Measurements from ENCODE around the gene TMTC2.

Gene TMTC2

GRCh38 chr12:82904219-82904790, 217.6 kb downstream of the TMTC2 start:
- DNase-seq (ENCODE audit: low read depth) = no peak
- H3K4me3 ChIP-seq (ENCODE audit: low read length) = no peak overlapping the region
- TF ChIP-seq, protein P1, sequence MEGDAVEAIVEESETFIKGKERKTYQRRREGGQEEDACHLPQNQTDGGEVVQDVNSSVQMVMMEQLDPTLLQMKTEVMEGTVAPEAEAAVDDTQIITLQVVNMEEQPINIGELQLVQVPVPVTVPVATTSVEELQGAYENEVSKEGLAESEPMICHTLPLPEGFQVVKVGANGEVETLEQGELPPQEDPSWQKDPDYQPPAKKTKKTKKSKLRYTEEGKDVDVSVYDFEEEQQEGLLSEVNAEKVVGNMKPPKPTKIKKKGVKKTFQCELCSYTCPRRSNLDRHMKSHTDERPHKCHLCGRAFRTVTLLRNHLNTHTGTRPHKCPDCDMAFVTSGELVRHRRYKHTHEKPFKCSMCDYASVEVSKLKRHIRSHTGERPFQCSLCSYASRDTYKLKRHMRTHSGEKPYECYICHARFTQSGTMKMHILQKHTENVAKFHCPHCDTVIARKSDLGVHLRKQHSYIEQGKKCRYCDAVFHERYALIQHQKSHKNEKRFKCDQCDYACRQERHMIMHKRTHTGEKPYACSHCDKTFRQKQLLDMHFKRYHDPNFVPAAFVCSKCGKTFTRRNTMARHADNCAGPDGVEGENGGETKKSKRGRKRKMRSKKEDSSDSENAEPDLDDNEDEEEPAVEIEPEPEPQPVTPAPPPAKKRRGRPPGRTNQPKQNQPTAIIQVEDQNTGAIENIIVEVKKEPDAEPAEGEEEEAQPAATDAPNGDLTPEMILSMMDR (conservative IDR thresholded peaks at IDR 0.05; ENCODE audit: low read depth, low read length) = no peak

GRCh38 chr12:82910246-82910893, 223.7 kb downstream of the TMTC2 start:
- no peak for DNase-seq (ENCODE audit: low read depth)
- TF ChIP-seq, protein P1 (conservative IDR thresholded peaks at IDR 0.05; ENCODE audit: low read depth, low read length) = no peak

DNA sequence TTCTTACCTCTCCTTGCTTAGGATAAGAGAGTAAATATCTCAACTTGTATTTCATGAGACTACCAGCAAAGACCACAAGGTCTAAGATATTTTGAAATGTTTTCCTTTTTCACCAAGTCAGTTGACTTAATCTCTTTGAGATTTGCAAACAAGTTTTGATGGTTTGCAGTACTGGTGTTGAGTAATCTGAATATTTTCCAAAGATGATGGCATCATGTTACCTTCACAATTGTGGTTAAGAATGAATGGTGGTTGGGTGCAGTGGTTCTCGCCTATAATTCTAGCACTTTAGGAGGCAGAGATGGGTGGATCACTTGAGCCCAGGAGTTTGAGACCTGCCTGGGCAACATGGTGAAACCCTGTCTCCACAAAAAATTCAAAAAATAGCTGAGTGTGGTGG, 225.7 kb downstream of the TMTC2 start:
- peak; percentile 17 for DNase-seq (ENCODE audit: low read depth)
- TF ChIP-seq, protein P1 (conservative IDR thresholded peaks at IDR 0.05; ENCODE audit: low read depth, low read length) = no peak
- H3K4me3 ChIP-seq (ENCODE audit: low read length) = no peak overlapping the region

More at GRCh38 chr12:82910246-82910893, 223.7 kb downstream of the TMTC2 start:
- H3K4me3 ChIP-seq (ENCODE audit: low read length) = no peak overlapping the region

GRCh38 chr12:82919388-82920054, 232.8 kb downstream of the TMTC2 start:
- no peak for DNase-seq (ENCODE audit: low read depth)
- TF ChIP-seq, protein P1 (conservative IDR thresholded peaks at IDR 0.05; ENCODE audit: low read depth, low read length) = no peak
- no peak overlapping the region for H3K4me3 ChIP-seq (ENCODE audit: low read length)

- no peak overlapping the region for H3K4me3 ChIP-seq (ENCODE audit: low read length)
- no peak for DNase-seq (ENCODE audit: low read depth)
- TF ChIP-seq, protein P1 (conservative IDR thresholded peaks at IDR 0.05; ENCODE audit: low read depth, low read length) = no peak
Observed at GRCh38 chr12:82923935-82924334, 237.2 kb downstream of the TMTC2 start.

DNA sequence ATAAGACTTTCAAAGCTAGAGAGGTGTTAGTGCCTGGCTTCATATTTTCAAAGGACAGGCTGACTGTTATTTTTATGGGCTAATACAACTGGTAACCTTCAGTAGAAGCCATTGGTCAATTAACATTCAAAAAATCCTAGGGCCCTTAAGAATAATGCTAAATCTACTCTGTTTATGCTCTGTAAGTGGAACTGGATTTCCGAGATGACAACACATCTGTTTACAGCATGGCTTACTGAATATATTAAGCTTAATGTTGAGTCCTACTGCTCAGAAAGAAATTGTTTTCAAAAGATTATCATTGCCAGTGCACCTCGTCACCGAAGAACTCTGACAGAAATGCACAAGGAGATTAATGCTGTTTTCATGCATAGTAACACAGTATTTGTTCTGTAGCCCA, 239.9 kb downstream of the TMTC2 start:
- DNase-seq (ENCODE audit: low read depth) = no peak

More for the DNA sequence above, 239.9 kb downstream of the TMTC2 start:
- H3K4me3 ChIP-seq (ENCODE audit: low read length) = no peak overlapping the region
- TF ChIP-seq, protein P1 (conservative IDR thresholded peaks at IDR 0.05; ENCODE audit: low read depth, low read length) = no peak

Data from retinal pigment epithelial cell (primary cell).